HG02571 (cell line): ENCODE measurements around the gene KCNJ15.

ENCODE experiments used
- ATAC-seq: cut with Tn5 transposase; IDR thresholded peaks from one replicate; pipeline ENCODE4 v1.9.1; 2021; ENCODE audit warnings: mild to moderate bottlenecking, moderate library complexity; ENCODE audit not compliant: unreplicated experiment

KCNJ15 gene

DNA sequence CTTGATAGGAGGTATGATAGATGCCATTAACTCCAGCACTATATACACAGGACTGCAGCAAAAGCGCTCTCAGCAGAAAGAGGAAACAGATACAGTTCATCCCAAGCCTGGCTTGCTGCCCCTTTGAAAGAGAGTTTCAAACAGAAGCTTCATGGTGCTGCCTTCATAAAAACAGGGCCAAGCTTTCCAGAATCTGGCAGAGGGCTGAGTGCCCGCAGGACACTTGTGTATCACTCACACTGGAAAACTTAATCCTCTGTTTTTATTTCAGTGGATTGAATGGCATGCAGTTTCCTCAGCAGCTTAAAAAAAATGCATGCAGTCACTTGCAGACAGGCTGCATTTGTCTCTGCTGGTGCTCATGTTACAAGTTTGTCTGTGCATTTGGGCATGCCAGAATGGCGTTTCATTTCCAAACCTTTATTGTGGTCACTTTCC is 40.4 kb downstream of the KCNJ15 start:
- ATAC-seq, result no peak

DNA sequence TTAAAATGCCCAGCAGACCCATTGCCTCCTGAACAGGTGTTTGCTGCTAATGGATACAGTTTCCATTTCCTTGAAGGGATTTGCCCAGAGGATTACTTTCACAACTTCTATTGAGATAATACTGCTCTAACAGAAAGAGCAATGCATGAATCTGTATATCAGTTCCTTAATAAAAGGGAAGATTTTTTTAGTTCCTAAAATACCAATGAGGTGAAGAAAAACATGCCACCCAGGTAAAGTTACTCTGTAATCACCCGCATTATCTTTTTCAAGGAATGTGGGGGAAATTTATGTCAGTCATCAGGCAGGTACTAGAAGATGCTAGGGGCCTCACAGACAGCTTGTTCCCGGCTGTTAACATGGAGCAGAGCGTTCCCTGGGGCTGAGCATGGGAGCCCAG is 41.1 kb downstream of the KCNJ15 start:
- no peak for ATAC-seq

DNA sequence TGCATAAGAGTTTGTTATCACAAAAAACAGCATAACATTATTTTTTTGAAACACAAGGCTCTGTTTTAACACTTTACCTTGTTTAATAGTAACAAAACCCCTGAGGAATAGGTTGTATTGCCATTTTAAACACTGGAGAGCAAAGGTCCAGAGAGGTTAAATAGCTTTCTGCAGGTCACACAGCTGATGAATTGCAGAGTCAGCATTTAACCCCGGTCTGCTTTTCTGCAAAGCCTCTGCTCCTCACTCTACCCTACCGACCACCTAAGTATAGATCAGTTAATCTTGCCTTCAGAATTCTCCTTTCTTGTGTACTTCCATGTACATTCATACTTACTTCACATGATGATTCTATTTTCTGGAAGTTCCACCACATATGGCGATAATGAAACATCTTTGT is 42.0 kb downstream of the KCNJ15 start:
- no peak for ATAC-seq

DNA sequence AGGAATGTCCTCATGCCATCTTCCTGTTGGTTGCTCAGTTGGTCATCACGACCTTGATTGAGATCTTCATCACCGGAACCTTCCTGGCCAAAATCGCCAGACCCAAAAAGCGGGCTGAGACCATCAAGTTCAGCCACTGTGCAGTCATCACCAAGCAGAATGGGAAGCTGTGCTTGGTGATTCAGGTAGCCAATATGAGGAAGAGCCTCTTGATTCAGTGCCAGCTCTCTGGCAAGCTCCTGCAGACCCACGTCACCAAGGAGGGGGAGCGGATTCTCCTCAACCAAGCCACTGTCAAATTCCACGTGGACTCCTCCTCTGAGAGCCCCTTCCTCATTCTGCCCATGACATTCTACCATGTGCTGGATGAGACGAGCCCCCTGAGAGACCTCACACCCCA is 42.9 kb downstream of the KCNJ15 start:
- no peak for ATAC-seq

DNA sequence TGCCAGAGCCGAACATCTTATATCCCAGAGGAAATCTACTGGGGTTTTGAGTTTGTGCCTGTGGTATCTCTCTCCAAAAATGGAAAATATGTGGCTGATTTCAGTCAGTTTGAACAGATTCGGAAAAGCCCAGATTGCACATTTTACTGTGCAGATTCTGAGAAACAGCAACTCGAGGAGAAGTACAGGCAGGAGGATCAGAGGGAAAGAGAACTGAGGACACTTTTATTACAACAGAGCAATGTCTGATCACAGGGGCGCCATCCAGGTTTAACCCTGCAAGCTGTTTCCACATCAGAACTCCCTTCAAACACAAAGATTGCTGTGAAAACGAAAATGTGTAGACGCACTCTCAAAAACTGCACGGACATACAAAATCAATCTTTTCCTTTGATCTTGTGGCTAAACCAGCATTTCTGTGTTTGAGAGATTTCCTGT is 43.4 kb downstream of the KCNJ15 start:
- ATAC-seq, result no peak

DNA sequence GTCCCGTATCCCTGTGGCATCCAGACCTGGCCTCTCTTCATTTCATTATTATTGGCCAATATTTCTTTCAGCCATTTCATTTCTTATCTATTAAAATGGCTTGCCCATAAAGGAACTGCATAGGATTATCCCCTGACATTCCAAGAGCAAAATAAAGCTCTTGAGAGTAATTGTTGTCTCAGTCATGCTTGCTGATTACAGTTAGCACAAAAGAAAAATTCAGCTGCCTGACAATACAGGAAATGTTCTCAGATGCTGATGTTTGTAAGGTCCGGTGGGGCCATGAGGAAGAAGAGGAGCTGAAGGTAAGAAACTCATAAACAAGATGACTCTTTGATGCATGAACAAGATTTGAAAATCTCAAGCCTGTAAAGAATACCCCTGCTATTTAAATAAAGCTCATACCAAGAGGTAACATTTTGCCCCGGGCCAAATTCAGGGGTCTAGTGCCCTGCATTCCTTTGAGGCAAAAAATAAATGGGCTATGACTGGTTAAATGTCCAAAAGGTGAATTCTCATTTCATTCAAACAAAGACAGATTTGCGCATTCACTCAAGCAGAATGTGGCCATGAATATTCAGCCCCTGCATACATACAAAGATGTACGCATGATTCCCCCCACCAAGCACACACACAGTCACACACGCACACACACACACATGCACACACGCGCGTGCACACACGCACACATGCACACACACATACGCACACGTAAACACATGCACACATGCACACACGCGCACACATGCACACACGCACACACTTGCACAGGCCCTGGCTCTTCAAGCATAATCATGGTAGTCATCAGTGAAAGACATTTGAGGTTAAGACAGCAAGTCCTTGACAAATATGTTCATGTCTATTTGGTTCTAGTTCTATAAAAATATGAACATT is 44.8 kb downstream of the KCNJ15 start:
- ATAC-seq, result no peak

DNA sequence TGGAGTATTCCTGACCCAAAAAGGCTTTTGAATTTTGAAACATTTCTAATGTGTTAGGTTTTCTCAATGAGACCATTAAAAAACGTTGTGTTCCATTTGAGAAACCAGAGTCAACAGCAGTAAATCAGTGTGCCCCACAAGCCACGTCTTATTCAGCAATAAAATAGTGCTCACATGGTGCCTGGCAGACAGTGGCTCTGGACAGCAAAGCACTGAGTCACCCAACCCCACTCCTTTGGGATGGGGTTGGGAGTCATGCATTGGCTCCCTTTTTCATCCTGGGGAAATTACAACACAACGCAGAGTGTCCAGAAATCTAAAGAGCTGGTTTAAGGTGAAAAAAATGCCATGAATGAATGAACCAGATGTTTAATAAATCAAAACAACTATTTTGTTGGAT is 46.5 kb downstream of the KCNJ15 start:
- no peak for ATAC-seq

DNA sequence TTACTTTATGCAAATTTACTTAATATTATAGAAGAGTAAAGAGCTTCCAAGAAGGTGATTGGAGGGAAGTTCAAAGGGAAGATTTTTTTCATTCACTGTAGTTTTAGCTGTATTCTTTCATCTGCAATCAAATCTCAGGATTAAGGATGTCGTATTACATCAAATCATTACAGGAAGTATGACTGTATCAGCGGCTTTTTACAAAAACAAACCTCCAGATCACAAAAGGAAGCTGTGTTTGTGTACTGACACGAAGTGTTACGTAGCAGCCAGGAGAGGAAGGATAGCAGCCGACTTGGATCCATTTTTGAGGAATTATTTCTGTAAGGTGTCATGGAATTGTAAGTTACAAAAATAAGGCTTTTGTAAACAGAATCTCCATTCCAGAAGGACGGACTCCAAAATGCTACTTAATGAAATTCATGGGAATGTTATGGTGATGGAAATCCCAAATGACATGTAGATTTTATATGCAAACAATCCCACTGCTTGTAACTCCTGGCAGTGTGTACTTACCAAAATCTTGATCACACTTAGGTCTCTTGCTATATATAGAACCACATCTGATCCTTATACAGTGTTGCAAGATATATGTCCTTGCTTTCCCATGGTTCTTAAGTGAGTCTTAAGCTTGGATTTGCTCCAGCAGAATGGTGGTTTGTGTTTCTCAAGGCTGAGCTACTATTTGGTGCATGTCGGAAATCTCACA is 49.8 kb downstream of the KCNJ15 start:
- no peak for ATAC-seq

DNA sequence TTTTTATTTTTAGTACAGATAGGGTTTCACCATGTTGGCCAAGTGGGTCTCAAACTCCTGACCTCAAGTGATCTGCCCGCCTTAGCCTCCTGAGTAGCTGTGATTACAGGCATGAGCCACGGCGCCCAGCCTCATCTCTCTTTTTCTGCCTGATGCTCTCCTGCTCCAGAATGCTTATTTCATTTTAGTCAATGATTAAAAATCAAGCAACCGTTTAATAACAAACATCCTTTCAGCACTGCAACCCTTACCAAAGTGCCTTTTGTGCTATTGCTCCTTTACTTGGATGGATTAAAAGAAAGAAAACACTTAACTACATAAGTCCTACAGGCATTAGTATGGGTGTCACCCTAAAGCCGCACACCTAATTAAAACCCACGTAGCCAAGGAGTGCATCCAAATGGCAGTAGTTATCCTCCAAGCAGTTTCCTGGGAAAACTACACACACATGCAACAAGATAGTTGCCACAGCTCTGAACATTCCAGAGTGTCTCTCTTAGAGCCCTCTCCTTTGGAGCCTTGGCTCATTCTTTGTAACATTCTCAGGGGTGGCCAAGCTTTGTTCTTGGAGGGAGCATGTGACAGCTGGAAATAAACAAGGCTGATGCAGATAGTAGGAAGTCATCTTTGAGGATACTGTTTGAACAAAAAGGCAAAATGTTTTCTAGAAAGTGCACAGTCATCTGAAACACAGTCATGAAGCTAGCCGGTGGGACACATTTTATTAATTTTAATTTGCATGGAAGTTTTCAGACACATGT is 51.2 kb downstream of the KCNJ15 start:
- ATAC-seq, result no peak

DNA sequence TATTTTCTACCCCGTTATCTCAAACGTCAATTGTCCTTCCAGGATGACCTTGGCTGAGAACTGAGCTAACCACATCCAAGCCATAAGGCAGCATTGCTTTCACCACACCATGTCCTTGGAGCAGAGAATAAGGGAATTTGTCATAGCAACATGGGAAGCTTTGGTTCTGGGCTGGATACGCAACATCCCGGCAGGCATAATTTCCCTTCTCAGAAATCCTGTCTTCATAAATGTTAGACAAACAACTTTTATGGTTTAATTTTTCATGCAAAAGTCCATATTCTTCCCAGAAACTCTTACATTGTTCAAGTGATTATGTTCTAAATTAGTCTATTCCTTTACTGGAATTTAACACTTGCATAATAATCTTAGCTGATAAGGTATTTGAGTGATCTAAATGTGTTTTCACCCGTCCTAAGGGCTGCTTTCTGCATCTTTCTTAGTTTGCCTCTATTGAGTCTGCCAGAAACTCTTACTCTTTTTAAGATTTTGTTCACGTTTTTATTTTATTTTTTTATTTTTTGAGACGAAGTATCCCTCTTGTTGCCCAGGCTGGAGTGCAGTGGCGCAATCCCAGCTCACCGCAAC is 51.8 kb downstream of the KCNJ15 start:
- no peak for ATAC-seq

DNA sequence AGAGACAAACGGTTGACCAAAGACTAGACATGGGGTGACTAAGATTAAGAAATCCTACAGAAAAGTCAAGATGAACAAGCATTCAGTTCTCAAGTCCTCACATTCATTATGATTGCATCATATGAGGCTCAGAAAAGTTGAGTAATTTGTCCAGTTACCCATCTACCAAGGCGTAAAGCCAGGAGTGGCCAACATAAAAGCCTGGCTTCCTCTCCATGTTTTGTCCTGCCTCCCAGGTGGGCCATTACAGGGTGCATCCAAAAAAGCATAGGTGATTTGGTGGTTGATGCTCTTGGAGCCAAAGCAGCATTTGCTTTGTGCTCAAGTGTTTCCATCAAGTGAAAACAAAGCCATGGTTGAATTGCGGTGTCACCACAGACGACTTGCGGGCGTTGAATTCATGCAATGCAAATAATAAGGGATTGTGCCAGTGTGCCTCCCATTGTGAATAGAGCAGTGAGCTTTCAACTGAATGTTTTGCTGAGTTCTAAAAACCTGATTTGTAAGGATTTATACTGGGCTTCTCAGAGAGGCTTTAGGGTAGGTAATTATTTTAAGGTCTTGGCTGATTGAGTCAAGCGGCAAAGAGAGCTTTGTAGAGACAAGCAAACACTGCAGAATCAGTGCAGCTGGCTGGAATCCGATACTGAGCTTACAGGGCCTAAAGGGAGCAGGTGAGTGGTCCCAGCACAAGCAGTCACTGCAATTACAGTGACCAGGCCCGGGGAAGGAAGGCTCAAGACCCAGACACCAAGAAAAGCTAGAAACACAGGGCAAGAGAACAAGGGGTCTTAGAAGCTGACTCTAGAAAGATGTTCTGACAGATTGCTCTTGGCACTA is 54.1 kb downstream of the KCNJ15 start:
- ATAC-seq, result no peak

DNA sequence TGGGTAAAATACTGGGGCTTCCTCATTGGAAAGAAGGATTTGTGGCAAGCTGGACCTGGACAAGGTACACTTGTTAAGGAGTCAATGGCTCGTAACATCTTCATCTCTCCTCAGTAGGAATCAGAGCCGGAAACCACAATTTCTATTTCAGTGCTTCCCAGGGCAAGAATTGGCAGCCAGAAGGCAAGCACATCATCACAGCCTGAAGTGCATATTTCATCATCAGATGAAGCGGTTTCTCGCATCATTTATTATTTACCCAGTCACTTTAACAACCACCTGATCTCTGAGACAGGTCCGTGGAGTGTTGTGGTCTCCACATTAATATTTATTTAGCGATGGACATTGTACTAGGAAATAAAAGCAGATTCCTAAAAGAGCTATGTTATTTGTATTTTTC is 55.0 kb downstream of the KCNJ15 start:
- ATAC-seq, result no peak

DNA sequence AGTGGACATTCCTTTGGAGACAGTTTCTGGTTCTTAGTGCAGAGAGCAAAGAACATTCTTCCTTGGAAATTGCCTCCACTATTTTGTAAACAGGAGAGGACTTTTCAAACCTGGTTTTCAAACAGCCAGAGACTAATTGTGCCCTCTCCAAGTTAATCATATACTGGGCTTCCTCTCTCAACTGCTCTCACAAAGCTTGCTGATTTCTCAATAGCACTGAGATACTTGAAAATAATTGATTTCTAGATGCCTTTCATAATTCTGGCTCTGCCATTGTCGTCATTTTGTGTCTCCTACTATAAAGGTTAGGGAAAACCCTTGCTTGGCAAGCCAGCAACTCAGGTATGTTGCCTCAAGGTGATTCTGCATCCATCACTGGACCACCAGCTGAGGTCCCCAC is 56.0 kb downstream of the KCNJ15 start:
- ATAC-seq, result no peak

DNA sequence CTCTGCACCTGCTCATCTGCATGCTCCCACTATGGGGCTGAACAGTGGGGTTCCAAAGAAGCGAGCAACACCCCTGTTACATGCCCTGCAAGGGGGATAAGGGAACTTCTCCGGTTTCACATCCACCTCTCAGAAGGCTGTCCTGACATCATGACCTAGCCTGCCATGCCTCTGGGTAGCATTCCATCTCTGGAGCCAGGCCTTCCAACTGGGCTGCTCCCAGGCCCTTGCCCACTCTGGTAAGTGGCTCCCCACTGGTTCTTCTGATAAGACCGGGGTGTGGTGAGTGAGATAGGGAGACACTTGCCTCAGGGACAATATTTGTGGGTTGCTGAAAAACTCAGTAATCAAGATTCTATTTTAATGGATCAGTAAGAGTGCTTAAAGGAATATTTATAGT is 57.8 kb downstream of the KCNJ15 start:
- ATAC-seq, result no peak

DNA sequence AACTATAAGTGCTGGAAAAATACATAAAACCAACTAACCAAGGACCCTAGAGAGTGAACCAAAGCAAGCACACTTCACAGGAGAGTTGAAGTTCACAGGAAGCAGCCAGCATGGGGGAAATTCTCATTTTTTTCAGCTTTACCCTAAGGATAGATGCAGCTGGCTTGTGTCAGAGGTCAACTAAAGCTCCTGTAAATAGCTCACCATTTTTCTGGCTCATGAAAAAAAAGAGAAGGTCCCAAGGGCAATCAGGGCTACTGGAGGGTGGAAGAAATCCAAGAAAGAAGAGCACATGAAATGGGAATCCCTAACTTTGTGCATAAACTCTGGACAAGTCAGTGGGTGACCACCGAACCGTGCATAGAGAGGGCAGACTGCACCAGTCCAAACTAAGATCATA is 58.3 kb downstream of the KCNJ15 start:
- no peak for ATAC-seq

DNA sequence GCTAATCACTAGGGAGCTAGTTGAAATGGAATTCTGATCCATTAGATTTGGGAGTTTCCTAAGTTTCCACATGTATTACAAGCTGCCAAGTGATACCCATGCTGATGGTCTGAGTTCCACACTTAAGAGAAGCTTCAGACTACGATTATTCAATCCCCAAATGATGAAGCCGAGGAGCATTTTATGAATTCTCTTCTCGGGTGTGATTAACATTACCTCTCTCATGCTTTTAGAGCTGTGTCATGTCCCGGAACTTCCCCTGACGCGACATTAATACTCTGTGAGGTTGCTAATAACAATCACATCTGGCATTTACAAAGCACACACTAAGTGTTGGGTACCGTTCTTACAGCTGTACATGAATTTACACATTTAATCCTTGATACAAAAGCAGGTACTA is 63.0 kb downstream of the KCNJ15 start:
- no peak for ATAC-seq

DNA sequence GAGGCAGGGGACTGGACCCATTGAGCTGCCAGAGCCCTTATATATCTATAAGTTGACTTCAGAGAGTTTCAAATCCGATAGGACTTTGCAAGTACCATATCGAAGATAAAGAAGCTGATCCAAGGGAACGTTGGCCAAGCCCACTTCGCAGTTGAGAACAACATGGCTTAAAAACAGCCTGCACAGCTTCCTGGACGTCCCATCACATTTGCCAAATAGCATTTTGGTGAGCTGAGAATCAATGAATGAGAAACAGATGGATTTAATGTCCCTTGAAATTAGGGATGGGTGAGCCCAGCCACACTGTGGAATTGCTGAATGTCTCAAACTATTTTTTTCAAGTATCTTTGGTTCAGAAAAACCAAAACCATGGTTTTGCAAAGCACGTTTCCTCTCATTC is 64.8 kb downstream of the KCNJ15 start:
- ATAC-seq, result no peak

DNA sequence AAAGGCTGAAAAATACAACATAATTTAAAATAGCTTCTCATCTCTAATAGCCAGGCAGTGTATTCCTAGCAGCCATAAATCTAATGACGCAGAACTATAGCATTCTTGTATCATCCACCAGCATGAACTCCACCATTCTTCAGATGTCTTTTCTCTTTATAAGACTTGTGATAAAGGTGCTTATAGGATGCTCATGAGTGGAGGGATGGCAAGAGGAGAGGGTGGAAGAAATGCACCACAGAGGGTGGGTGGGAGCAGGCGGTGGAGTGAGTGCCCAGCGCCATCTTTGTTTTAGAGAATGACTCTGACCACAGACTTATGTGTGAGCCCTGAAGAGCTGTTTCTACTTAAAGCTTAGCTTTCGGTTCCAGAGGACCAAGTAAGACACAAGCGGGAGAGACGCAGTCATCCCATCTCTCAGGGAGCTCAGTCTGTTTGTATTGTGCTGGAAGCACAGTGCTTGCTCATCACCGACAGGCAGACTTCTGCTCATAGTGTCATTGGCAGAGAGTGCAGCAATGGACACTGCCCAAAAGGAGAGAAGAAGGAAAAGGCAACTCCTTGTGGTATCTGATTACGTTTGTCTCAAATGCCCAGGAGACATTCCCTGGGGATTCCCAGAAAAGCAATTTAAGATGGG is 65.6 kb downstream of the KCNJ15 start:
- ATAC-seq, result no peak

DNA sequence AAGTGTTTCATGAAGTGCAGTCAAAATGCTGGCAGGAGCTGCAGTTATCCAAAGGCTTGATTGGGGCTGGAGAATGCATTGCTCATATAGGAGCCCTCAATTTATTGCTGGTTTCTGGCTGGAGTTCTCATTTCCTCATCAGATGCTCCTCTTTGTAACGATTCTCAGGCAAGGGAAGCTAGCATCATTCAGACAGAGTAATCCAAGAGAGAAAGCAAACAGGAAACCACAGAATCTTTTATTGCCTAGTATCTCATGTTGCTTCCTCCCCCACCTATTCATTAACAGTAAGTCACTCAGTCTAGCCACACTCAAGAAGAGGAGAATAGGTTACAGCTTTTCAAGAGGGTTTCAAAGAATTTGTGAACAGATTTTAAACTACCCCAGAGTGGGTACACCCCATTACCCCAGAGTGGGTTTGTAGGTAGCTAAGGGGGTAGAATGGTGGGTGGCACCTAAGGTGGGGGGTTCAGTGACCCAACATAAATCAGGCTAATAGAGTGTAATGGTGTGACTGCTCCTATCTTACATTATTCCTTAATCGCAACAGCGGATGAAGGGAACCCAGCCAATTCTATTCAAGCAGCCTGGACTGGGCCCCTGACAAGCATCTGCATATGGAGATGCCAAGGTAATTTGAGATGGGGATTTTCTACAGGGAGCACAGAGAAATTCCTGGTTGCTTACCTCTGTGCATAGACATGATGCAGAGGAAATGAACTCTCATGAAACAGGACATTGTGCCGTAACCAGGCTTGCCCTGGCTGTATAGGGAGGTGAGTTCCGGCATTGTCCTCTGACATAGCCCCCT is 67.1 kb downstream of the KCNJ15 start:
- no peak for ATAC-seq
